Liver (tissue), 9 donors: ENCODE measurements around the gene FOXN3. TPM values are rescaled to one million over a fixed set of nuclear protein-coding genes. Genes with fewer than 3 reads are reported as not detected.

Experiments
- DNase-seq: peaks from one replicate; pipeline ENCODE4 v3.0.0-alpha.2; 2017; ENCODE audit warnings: low spot score
- H3K27ac ChIP-seq, 2 donors: one replicate each; pipeline ENCODE4 v1.7.0; 2013; ENCODE audit warnings: inconsistent platforms in 2 of 2, low read length in 2 of 2, control low read depth in 1 of 2, low read depth in 1 of 2, mild to moderate bottlenecking in 1 of 2
- H3K27me3 ChIP-seq, 4 donors: one replicate each; pipeline versions ENCODE4 v1.6.1 to v1.7.0; 2013; ENCODE audit warnings: low read length in 3 of 4, inconsistent platforms in 1 of 4, mild to moderate bottlenecking in 1 of 4, moderate library complexity in 1 of 4; ENCODE audit not compliant: control insufficient read depth in 4 of 4, insufficient read depth in 4 of 4
- H3K36me3 ChIP-seq, 4 donors: one replicate each; pipeline versions ENCODE4 v1.6.1 to v1.7.0; 2013; ENCODE audit warnings: low read length in 3 of 4, mild to moderate bottlenecking in 3 of 4, low read depth in 1 of 4, moderate library complexity in 1 of 4; ENCODE audit not compliant: control insufficient read depth in 4 of 4, insufficient read depth in 3 of 4
- H3K4me1 ChIP-seq, 4 donors: one replicate each; pipeline versions ENCODE4 v1.6.1 to v1.7.0; 2013; ENCODE audit warnings: low read length in 3 of 4, mild to moderate bottlenecking in 3 of 4, moderate library complexity in 1 of 4; ENCODE audit not compliant: control insufficient read depth in 4 of 4, insufficient read depth in 4 of 4
- H3K4me3 ChIP-seq, 3 donors: one replicate each; pipeline versions ENCODE4 v1.6.1 to v1.7.0; 2013; ENCODE audit warnings: low read length in 3 of 3, control low read depth in 1 of 3, low read depth in 1 of 3, mild to moderate bottlenecking in 1 of 3
- H3K9ac ChIP-seq, 2 donors: one replicate each; pipeline ENCODE4 v1.7.0; 2013; ENCODE audit warnings: low read length in 2 of 2, mild to moderate bottlenecking in 2 of 2, moderate library complexity in 2 of 2, control low read depth in 1 of 2, low read depth in 1 of 2
- H3K9me3 ChIP-seq, 4 donors: one replicate each; pipeline versions ENCODE4 v1.6.1 to v1.7.0; 2013; ENCODE audit warnings: low read length in 3 of 4; ENCODE audit not compliant: control insufficient read depth in 4 of 4
- ATF3 ChIP-seq: IDR thresholded peaks from 2 replicates; pipeline ENCODE4 v1.6.1; 2016; ENCODE audit warnings: antibody characterized with exemption
- CTCF ChIP-seq: fragments of 150-350 bp; IDR thresholded peaks from 2 replicates; pipeline ENCODE4 v1.5.1; 2017; ENCODE audit warnings: improper control_type of control experiment, low read depth, low read length; ENCODE audit not compliant: missing input control
- EGR1 ChIP-seq, 2 donors: IDR thresholded peaks; 2 replicates each; pipeline ENCODE4 v1.6.1; 2016 to 2018; ENCODE audit warnings: antibody characterized with exemption in 2 of 2, low read depth in 2 of 2
- FOXA1 ChIP-seq: IDR thresholded peaks from 2 replicates; pipeline ENCODE4 v1.6.1; 2016; ENCODE audit warnings: antibody characterized with exemption
- FOXA2 ChIP-seq: IDR thresholded peaks from 2 replicates; pipeline ENCODE4 v1.6.1; 2016; ENCODE audit warnings: antibody characterized with exemption
- GABPA ChIP-seq, 2 donors: IDR thresholded peaks in 1 of 2; conservative IDR thresholded peaks in 1 of 2; 2 replicates each; pipeline ENCODE4 v1.6.1; 2016; ENCODE audit warnings: antibody characterized with exemption in 2 of 2, mild to moderate bottlenecking in 1 of 2, moderate library complexity in 1 of 2
- HNF4A ChIP-seq, 2 donors: conservative IDR thresholded peaks; 2 replicates each; pipeline ENCODE4 v1.6.1; 2016; ENCODE audit warnings: antibody characterized with exemption in 2 of 2, mild to moderate bottlenecking in 2 of 2
- HNF4G ChIP-seq: IDR thresholded peaks from 2 replicates; pipeline ENCODE4 v1.6.1; 2016; ENCODE audit warnings: antibody characterized with exemption
- JUND ChIP-seq, 2 donors: IDR thresholded peaks; 2 replicates each; pipeline ENCODE4 v1.6.1; 2016; ENCODE audit warnings: antibody characterized with exemption in 2 of 2
- MAX ChIP-seq: IDR thresholded peaks from 2 replicates; pipeline ENCODE4 v1.6.1; 2016; ENCODE audit warnings: antibody characterized with exemption
- NR2F2 ChIP-seq: IDR thresholded peaks from 2 replicates; pipeline ENCODE4 v1.6.1; 2016; ENCODE audit warnings: antibody characterized with exemption
- RAD21 ChIP-seq, 2 donors: IDR thresholded peaks; 2 replicates each; pipeline ENCODE4 v1.6.1; 2016; ENCODE audit warnings: antibody characterized with exemption in 2 of 2, mild to moderate bottlenecking in 2 of 2
- RXRA ChIP-seq, 2 donors: IDR thresholded peaks; 2 replicates each; pipeline ENCODE4 v1.6.1; 2017 to 2018; ENCODE audit warnings: antibody characterized with exemption in 2 of 2, mild to moderate bottlenecking in 1 of 2
- SP1 ChIP-seq: IDR thresholded peaks from 2 replicates; pipeline ENCODE4 v1.6.1; 2018; ENCODE audit warnings: antibody characterized with exemption, mild to moderate bottlenecking
- TAF1 ChIP-seq: conservative IDR thresholded peaks from 2 replicates; pipeline ENCODE4 v1.6.1; 2016; ENCODE audit warnings: antibody characterized with exemption, mild to moderate bottlenecking
- YY1 ChIP-seq: IDR thresholded peaks from 2 replicates; pipeline ENCODE4 v1.6.1; 2016; ENCODE audit warnings: antibody characterized with exemption, mild to moderate bottlenecking
- ZBTB33 ChIP-seq: IDR thresholded peaks from 2 replicates; pipeline ENCODE4 v1.6.1; 2016; ENCODE audit warnings: antibody characterized with exemption
- WGBS: extraction: QIAGEN DNeasy Blood & Tissue Kit; methylation state at CpG from one replicate; pipeline ENCODE4 v1.1.7; 2013; 5-methylcytosine and 5-hydroxymethylcytosine counted together
- polyA plus RNA-seq, 2 donors: library from polyadenylated mRNA; stranded (reverse) in 1 of 2; unstranded in 1 of 2; fragments of 200-250 nt in 1 of 2; fragments of >200 nt in 1 of 2; fragmentation: Nextera tagmentation in 1 of 2; extraction: Ambion mirVana in 1 of 2; gene quantifications; one replicate each; pipeline versions ENCODE4 v1.2.1 to v1.2.3, GENCODE V29; 2013 to 2015
- total RNA-seq, 2 donors: library from RNA; depleted of rRNA; stranded (reverse); fragments of >200 nt; gene quantifications; one replicate each; pipeline ENCODE4 v1.2.3, GENCODE V29; 2014
- donor health status: healthy.
- donor health status: healthy.
- donor health status: healthy.
- donor health status: healthy.
- donor health status: healthy.

The FOXN3 gene
- total and polyA plus RNA-seq, 4 donors = 17.8 to 44.8 (median 35.3) TPM

- TF ChIP-seq CTCF (no peak), NR2F2 (no peak), SP1 (no peak), FOXA2 (no peak), TAF1 (no peak), FOXA1 (no peak), MAX (no peak)
These were observed 17.9 kb downstream of the FOXN3 start (continued) for GRCh38 chr14:89399157-89399556.

GRCh38 chr14:89397569-89398230, 19.3 kb downstream of the FOXN3 start:
- WGBS = 91% methylated on average over 3 of the region's 3 CpGs
- TF ChIP-seq SP1 = no peak
- no peak for TF ChIP-seq MAX
- TF ChIP-seq HNF4G = no peak
- TF ChIP-seq YY1 = no peak
- Histone ChIP-seq H3K4me1 (no peaks in the 10 kb centered on the region), H3K36me3 (no peaks in the 10 kb centered on the region), H3K27ac (no peak overlapping the region), H3K9ac (no peak overlapping the region), H3K4me3 (no peak overlapping the region), H3K9me3 (no peaks in the 10 kb centered on the region), H3K27me3 (no peaks in the 10 kb centered on the region)
- DNase-seq = no peak

GRCh38 chr14:89394972-89395371, 22.1 kb downstream of the FOXN3 start:
- Histone ChIP-seq H3K27me3 (no peaks in the 10 kb centered on the region), H3K4me1 (no peaks in the 10 kb centered on the region), H3K4me3 (no peak overlapping the region), H3K9ac (no peak overlapping the region), H3K36me3 (peaks cover 0 to 2% (median 0%) of the 10 kb centered on the region in 4 donors), H3K9me3 (no peaks in the 10 kb centered on the region), H3K27ac (no peak overlapping the region)
- no peak for DNase-seq
- TF ChIP-seq FOXA2 = no peak
- TF ChIP-seq JUND (IDR thresholded peaks at IDR 0.05) = no peak
- no peak for TF ChIP-seq FOXA1
- WGBS = 85% methylated on average over 4 of the region's 4 CpGs

GRCh38 chr14:89393222-89393745, 23.7 kb downstream of the FOXN3 start:
- Histone ChIP-seq H3K27ac (no peak overlapping the region), H3K9me3 (no peaks in the 10 kb centered on the region), H3K36me3 (peaks cover 0 to 2% (median 0%) of the 10 kb centered on the region in 4 donors), H3K4me1 (no peaks in the 10 kb centered on the region), H3K9ac (no peak overlapping the region), H3K27me3 (no peaks in the 10 kb centered on the region), H3K4me3 (no peak overlapping the region)
- no peak for DNase-seq
- 83% methylated on average over 6 of the region's 6 CpGs for WGBS
- TF ChIP-seq CTCF (no peak), NR2F2 (no peak), MAX (no peak), ZBTB33 (no peak), TAF1 (no peak), RAD21 (IDR thresholded peaks at IDR 0.05) (no peak), YY1 (no peak), EGR1 (IDR thresholded peaks at IDR 0.05; ENCODE audit: low read depth in 2 of 2) (no peak), GABPA (IDR thresholded peaks at IDR 0.05 in 1 of 2, conservative IDR thresholded peaks at IDR 0.05 in 1 of 2) (no peak), JUND (IDR thresholded peaks at IDR 0.05) (no peak), ATF3 (no peak), RXRA (IDR thresholded peaks at IDR 0.05) (no peak), FOXA1 (no peak), HNF4G (no peak), HNF4A (conservative IDR thresholded peaks at IDR 0.05) (no peak)
